GM12801 (cell line): ENCODE results near the gene TNK1.

Source experiments
- TF ChIP-seq, protein P1 (sequence below): IDR thresholded peaks from one replicate; pipeline ENCODE4 v1.5.1; 2011; ENCODE audit warnings: control low read depth; ENCODE audit not compliant: insufficient read length; ENCODE audit errors: extremely low read depth

TNK1 gene

DNA sequence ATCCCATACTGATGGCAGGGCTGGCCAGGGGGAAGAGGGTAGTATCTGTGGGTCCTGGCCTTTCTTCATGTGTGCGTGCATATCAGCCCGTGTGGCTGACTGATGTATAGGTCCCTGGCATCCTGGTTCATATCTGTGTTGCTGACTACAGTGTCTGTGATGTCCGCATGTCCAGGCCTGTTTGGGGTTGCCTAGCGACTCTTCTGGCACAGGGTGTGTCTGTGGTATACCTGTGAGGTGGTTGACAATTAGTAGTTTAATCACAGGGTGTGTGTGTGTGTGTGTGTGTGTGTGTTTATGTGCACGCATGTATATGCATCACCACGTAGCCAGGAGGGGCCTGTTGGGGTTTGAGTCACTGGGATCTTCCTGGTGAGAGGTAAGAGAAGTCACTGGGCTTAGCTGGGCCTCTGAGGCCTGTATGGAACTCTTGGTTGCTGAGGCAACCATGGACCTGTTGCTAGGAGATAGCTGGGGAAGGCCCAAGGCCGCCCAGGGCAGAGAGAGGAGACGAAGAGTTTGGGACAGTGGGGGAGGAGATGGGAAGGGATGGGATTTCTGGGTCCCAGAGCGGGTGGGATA is 26.5 kb upstream of the TNK1 start:
- TF ChIP-seq, protein P1, sequence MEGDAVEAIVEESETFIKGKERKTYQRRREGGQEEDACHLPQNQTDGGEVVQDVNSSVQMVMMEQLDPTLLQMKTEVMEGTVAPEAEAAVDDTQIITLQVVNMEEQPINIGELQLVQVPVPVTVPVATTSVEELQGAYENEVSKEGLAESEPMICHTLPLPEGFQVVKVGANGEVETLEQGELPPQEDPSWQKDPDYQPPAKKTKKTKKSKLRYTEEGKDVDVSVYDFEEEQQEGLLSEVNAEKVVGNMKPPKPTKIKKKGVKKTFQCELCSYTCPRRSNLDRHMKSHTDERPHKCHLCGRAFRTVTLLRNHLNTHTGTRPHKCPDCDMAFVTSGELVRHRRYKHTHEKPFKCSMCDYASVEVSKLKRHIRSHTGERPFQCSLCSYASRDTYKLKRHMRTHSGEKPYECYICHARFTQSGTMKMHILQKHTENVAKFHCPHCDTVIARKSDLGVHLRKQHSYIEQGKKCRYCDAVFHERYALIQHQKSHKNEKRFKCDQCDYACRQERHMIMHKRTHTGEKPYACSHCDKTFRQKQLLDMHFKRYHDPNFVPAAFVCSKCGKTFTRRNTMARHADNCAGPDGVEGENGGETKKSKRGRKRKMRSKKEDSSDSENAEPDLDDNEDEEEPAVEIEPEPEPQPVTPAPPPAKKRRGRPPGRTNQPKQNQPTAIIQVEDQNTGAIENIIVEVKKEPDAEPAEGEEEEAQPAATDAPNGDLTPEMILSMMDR: no peak

DNA sequence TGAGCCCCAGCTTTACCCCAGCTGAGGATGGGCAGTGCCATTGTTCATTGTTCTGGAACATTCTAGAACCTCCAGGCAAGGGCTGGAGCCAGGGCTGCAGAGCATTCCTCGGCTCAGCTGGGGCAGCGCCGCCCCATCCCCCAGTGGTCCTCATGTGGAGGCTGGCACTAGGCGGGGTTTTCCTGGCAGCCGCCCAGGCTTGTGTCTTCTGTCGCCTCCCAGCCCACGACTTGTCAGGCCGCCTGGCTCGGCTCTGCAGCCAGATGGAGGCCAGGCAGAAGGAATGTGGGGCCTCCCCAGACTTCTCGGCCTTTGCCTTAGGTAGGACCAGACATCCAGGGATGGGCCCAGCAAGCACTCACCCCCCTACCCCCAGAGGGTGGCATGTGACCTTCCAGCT is 25.8 kb upstream of the TNK1 start, which contains the start of gene TMEM95:
Gene TMEM95, plus strand, starts transcription at position 104 of the 400 bp plus-strand sequence. Its CDS starts 49 bp downstream, at position 153.
- TF ChIP-seq, protein P1: no peak

DNA sequence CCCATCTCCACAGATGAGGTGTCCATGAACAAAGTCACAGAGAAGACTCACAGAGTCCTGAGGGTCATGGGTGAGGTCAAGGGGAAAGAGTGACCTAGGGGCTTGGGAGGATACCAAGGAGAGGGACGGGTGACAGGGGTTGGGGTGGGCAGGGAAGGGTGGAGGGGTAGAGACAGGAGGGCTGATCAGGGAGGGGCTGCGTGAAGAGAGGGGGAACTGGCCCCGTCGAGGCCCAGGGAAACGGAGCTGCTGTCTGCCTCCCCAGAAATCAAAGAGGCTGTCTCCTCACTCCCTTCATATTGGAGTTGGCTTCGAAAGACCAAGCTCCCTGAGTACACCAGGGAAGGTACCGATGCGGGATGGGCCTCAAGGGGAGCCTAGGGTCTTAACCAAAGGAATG is 25.3 kb upstream of the TNK1 start:
- TF ChIP-seq, protein P1: no peak

DNA sequence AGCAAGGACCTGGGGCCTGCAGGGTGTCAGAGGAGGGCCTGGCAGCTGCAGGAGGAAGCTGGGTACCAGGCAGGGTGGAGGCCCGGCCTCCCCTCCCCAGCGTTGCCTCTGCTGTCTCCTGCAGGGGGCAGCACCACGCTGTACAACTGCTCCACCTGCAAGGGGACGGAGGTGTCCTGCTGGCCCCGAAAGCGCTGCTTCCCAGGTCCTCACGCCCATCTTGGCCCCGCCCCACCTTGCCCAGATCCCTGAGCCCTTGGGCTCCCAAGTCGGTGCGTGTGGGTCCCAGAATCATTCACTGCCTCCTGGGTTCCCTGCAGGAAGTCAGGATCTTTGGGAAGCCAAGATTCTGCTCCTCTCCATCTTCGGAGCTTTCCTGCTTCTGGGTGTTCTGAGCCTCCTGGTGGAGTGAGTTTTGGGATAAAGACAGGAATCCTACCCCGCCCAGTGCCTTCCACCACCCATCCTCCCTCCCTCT is 24.8 kb upstream of the TNK1 start:
- TF ChIP-seq, protein P1: no peak

DNA sequence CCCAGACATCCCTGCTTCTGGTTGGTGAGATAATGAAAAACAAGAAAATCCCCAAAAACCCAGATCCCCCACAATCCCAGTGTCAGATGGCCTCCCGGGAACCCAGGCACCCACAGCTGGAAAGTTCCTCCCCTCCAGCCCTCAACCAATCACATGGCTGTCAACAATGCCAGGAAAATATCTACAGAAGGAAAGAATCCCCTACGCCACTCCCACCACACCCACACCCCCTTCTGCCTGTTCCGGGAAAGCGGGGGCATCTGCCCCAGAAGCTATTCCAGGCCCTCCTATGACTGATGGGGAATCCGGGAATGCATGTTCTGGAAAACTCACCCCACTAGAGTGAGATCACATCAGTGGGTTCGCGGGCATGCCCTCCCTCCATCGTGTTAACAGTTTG is 24.1 kb upstream of the TNK1 start:
- TF ChIP-seq, protein P1: no peak

DNA sequence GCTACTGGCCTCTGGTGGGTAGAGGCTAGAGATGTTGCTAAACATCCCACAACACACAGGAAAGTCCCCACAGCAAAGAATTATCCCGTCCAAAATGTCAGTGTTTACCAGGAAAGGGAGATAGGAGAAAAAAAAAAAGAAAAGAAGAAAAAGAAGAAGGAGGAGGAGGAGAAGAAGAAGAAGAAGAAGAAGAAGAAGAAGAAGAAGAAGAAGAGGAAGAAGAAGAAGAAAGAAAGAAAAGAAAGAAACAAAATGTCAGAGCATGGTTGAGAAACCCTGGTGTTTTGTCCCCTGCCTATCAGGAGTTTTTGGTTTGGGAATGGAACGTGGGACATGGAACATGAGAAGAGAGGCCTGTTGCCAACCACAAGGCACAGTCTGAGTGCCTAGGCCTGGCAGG is 23.5 kb upstream of the TNK1 start:
- TF ChIP-seq, protein P1: no peak

DNA sequence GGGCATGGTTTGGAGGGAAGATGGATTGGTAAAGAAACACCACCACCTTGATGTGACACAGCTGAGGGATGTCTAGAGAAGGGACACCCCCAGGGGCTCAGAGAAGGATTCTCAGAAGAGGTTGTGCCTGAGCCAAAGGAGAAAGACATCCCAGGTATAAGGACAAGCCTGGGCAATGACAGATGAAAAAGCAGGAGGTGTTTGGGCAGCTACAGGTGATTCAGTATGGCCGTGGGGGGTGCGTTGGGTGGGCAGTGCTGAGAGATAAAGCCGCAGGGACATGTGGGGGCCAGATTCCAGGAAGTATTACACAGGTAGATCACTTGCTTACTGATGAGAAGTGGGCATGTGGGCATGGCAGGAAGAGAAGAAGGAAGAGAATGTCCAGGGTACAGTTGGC is 19.0 kb upstream of the TNK1 start:
- TF ChIP-seq, protein P1: no peak
